HAP-1 (cell line): ENCODE data around the gene EIF3J.

ENCODE experiments used
- DNase-seq, 2 experiments: peaks; one replicate each; pipeline ENCODE4 v3.0.0-alpha.2; 2016 to 2020; ENCODE audit warnings: low spot score in 2 of 2
- H3K27me3 ChIP-seq: fragments of 250-450 bp; sonication (Bioruptor Pico); 2 replicates; pipeline ENCODE4 v1.5.1; 2020; ENCODE audit warnings: low read depth, mild to moderate bottlenecking, moderate library complexity
- H3K36me3 ChIP-seq: fragments of 250-450 bp; sonication (Bioruptor Pico); replicated peaks from 2 replicates; pipeline ENCODE4 v1.5.1; 2020; ENCODE audit warnings: mild to moderate bottlenecking
- H3K4me1 ChIP-seq: fragments of 250-450 bp; sonication (Bioruptor Pico); 2 replicates; pipeline ENCODE4 v1.5.1; 2020; ENCODE audit warnings: mild to moderate bottlenecking
- H3K4me3 ChIP-seq: fragments of 250-450 bp; sonication (Bioruptor Pico); 2 replicates; pipeline ENCODE4 v1.5.1; 2020; ENCODE audit warnings: mild to moderate bottlenecking, moderate library complexity
- H3K9me3 ChIP-seq: fragments of 250-450 bp; sonication (Bioruptor Pico); 2 replicates; pipeline ENCODE4 v1.5.1; 2020; ENCODE audit warnings: mild to moderate bottlenecking, moderate library complexity
- in situ Hi-C: fragments of 300-500 bp; cut with MboI; formaldehyde crosslinking; loops from 3 replicates; pipeline ENCODE4 v1.14.3; 2020; ENCODE audit warnings: low sequenced_read_pairs, inconsistent platforms, mixed read lengths

Gene EIF3J, protein sequence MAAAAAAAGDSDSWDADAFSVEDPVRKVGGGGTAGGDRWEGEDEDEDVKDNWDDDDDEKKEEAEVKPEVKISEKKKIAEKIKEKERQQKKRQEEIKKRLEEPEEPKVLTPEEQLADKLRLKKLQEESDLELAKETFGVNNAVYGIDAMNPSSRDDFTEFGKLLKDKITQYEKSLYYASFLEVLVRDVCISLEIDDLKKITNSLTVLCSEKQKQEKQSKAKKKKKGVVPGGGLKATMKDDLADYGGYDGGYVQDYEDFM

DNA sequence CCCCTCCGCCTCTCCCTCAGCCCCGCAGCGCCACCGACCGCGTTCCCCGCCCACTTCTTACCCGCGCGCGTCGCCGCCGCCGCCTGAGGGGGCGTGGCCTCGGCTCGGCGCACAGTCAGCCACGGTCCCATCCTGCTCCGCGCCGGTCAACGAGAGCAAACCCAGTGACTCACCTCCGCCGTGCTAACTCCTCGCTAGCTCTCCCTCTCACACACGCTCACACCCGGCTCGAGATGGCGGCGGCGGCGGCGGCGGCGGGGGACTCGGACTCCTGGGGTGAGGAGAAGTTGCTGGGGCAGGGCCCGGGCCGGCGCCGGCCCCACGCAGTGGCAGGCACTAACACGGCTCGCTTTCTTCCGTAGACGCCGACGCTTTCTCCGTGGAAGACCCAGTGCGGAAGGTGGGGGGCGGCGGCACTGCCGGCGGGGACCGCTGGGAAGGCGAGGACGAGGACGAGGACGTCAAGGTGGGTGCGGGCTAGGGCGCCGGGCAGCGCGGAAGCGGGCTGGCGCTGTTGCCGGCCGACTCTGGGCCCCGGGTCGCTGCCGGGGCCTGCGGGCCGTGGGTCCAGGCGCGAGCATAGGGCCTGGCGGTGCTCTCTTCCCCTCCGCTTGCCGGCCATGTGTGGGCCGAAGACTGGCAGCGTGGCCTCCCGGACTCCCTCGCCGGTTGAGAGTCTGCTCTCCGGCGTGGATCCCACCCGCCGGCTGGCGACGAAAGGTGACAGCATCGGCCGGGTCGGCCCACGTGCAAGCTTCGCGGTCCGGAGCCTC lies at the start of gene EIF3J:
TSS of gene EIF3J (plus strand) at position 186 of the 773 bp plus-strand sequence. CDS start at position 234, 48 bp downstream.
- peaks cover 12% of the 10 kb centered on the region for H3K4me1 ChIP-seq
- H3K27me3 ChIP-seq: no peaks in the 10 kb centered on the region
- peak; percentile 88 to 96 for DNase-seq
- in situ Hi-C loops: no loop called here
- H3K4me3 ChIP-seq: peak within 1 kb of the TSS; percentile 98
- no peaks in the 10 kb centered on the region for H3K9me3 ChIP-seq
- H3K36me3 ChIP-seq: peaks cover 26% of the 10 kb centered on the region

DNA sequence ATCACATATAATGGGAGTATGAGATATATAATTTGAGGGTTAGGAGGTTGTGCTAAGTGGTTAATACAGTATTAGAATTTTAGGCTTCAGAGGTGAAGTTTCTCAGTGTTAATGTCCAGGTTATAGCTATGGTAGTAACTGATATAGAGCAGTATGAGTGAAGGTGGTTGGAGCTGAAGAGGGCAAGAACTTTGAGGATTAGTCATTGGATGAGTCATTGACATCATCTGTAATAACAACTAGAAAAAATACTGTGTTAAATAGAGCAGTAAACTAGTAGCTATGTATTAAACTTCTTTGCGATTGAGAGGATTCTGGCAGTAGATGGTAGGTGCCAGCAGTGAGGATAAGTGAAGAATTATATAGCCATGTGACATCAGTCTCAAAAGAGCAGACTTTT lies 47.5 kb upstream of the EIF3J start:
- no peak for DNase-seq
- peaks cover 59% of the 10 kb centered on the region for H3K36me3 ChIP-seq
- no peaks in the 10 kb centered on the region for H3K27me3 ChIP-seq
- H3K9me3 ChIP-seq: no peaks in the 10 kb centered on the region
- no peaks in the 10 kb centered on the region for H3K4me1 ChIP-seq
- in situ Hi-C loops: no loop called here
- H3K4me3 ChIP-seq: no peak overlapping the region

DNA sequence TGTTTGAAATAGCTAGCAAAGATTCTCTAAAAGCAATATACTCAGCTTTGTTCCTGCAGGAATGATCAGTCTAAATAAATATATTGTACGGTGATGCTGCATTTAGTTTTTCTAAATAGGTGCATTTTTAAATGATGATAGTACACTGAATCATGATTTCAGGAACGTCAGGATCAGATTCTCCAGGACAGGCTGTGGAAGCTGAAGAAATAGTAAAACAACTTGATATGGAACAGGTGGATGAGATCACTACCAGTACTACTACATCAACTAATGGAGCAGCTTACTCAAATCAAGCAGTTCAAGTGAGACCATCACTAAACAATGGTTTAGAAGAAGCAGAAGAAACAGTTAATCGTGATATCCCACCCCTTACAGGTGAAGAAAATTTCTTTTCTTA lies 46.3 kb upstream of the EIF3J start:
- peaks cover 57% of the 10 kb centered on the region for H3K36me3 ChIP-seq
- no peaks in the 10 kb centered on the region for H3K4me1 ChIP-seq
- no peak overlapping the region for H3K4me3 ChIP-seq
- in situ Hi-C loops: no loop called here
- no peak for DNase-seq
- no peaks in the 10 kb centered on the region for H3K9me3 ChIP-seq
- no peaks in the 10 kb centered on the region for H3K27me3 ChIP-seq

DNA sequence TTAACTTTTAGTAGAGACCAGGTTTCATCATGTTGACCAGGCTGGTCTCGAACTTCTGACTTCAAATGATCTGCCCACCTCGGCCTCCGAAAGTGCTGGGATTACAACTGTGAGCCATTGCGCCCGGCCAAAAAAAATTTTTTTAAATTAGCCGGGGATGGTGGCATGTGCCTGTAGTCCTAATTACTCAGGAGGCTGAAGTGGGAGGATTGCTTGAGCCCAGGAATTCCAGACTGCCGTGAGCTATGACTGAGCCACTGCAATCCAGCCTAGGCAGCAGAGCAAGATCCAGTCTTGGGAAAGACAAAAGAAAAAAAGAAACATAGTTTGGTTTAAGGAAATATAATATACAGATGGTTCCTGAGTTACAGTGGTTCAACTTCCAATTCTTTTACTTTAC lies 44.9 kb upstream of the EIF3J start:
- Histone ChIP-seq H3K36me3 (peaks cover 58% of the 10 kb centered on the region), H3K4me3 (no peak overlapping the region), H3K9me3 (no peaks in the 10 kb centered on the region), H3K4me1 (no peaks in the 10 kb centered on the region), H3K27me3 (no peaks in the 10 kb centered on the region)
- in situ Hi-C loops: no loop called here
- no peak for DNase-seq

DNA sequence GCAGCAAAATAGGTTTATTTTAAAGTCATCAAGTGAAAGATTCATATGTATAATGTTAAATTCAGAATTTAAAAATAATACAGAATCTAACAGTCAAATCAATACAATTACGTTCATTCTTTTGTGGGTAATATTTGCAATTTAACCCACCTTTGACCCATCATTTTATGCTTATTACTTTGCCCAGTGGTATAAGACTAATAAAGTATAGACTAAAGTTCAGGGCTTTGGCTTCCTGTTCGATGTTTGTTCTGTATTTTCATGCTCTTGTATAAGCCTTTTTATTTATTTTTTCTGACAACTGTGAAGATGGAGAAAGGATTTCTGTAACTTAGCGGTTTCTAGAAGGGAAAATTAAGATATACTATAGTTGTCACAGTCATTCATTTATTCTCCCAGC lies 44.3 kb upstream of the EIF3J start:
- no peaks in the 10 kb centered on the region for H3K4me1 ChIP-seq
- no peaks in the 10 kb centered on the region for H3K9me3 ChIP-seq
- no peak overlapping the region for H3K4me3 ChIP-seq
- no peak for DNase-seq
- peaks cover 56% of the 10 kb centered on the region for H3K36me3 ChIP-seq
- H3K27me3 ChIP-seq: no peaks in the 10 kb centered on the region
- in situ Hi-C loops: no loop called here

DNA sequence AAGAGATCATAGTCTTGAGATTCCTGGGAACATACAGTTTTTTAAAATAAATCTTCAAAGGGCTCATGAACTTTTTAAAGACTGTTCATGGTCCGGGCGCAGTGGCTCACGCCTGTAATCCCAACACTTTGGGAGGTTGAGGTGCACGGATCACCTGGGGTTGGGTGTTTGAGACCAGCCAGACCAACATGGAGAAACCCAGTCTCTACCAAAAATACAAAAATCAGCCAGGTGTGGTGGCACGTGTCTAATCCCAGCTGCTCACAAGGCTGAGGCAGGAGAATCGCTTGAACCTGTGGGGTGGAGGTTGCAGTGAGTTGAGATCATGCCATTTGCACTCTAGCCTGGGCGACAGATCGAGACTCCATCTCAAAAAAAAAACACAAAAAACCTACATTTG lies 41.4 kb upstream of the EIF3J start:
- H3K36me3 ChIP-seq: peaks cover 57% of the 10 kb centered on the region

DNA sequence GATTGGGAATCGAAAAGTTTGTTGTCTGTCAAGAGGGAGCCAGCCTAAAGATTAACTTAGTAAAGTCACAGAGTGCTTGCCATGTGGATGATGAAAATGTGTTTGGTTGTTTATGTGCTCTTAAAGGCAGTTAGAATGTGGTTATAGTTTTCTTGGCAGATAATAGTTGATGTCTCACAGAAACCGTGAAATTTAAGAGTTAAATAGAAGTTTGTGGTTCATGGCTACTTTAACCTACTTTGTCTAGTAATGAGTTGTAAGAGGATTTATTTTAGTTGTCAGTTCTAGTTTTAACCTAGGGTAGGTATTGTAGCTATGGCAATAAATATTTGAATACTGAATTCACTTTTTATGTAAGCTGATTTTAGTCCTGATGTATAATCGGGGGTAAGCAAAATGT lies 36.4 kb upstream of the EIF3J start:
- Histone ChIP-seq H3K36me3 (peaks cover 56% of the 10 kb centered on the region), H3K9me3 (no peaks in the 10 kb centered on the region), H3K27me3 (no peaks in the 10 kb centered on the region), H3K4me3 (no peak overlapping the region), H3K4me1 (no peaks in the 10 kb centered on the region)
- DNase-seq: no peak
- in situ Hi-C loops: no loop called here

More for the DNA sequence above, 41.4 kb upstream of the EIF3J start:
- Histone ChIP-seq H3K4me1 (no peaks in the 10 kb centered on the region), H3K4me3 (no peak overlapping the region), H3K9me3 (no peaks in the 10 kb centered on the region), H3K27me3 (no peaks in the 10 kb centered on the region)
- in situ Hi-C loops: no loop called here
- no peak for DNase-seq

DNA sequence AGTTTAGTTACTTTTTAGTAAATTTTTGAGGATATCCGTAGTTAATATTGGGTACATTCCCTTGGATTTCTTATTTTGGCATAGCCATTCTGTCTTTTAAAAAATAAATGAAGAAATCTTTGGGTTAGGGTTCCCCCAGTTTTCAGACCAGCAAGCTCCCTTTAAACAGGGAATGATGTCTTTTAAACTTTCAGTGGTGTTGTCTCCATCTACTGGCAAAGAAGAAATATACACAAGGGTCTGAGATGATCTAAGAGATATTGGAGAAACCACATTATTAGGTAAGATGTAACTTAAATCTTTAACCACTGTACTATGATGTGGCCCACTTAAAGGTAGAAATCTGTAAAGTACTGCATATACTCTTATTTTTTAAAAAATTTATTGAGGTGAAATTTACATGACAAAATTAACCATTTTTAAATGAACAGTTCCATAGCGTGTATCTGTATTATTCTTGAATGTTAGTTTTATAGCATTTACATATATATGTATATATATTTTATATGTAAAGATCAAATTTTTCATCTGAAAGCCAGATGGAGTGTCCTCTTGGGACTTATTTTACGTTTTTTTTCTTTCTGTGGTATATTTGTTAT lies 35.1 kb upstream of the EIF3J start:
- DNase-seq: peak in 1 of 2 experiments; percentile 61
- H3K36me3 ChIP-seq: peaks cover 48% of the 10 kb centered on the region
- in situ Hi-C loops: no loop called here

DNA sequence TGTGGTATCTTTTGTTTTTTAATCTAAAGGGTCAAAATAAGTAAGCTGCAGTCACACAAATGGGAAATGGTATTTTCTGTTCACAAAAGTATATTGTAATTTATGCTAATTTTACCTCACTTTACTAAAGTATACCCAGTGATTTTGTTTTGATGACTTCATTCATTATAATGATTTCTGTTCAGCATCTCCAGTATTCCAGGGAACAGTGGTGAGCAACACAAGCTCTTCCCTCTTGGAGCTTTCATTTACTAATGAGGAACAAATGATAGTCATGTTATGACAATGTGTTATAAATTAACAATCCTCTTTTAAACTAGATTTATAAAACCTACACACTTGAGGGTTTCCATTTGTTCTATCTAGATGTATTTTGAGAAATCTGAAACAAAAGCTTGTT lies 20.5 kb upstream of the EIF3J start:
- Histone ChIP-seq H3K9me3 (no peaks in the 10 kb centered on the region), H3K4me1 (no peaks in the 10 kb centered on the region), H3K27me3 (no peaks in the 10 kb centered on the region), H3K36me3 (peaks cover 11% of the 10 kb centered on the region), H3K4me3 (no peak overlapping the region)
- no peak for DNase-seq
- in situ Hi-C loops: no loop called here

More for the DNA sequence above, 35.1 kb upstream of the EIF3J start:
- H3K9me3 ChIP-seq: no peaks in the 10 kb centered on the region
- H3K4me1 ChIP-seq: no peaks in the 10 kb centered on the region
- H3K4me3 ChIP-seq: no peak overlapping the region
- no peaks in the 10 kb centered on the region for H3K27me3 ChIP-seq

DNA sequence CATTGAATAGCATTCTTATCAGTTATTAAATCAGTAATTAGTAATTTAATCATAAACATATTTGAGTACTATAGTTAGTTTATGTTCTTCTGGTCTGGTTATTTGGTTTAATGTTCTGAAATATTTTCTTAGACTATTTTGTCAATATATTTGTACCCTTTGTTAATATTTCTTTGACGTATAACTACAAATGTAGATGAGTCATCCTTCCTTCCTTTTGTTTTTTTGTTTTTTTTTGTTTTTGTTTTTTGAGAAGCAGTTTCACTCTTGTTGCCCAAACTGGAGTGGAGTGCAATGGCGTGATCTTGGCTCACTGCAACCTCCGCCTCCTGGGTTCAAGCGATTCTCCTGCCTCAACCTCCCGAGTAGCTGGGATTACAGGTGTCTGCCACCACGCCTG lies 17.4 kb upstream of the EIF3J start:
- in situ Hi-C loops: no loop called here
- Histone ChIP-seq H3K4me1 (no peaks in the 10 kb centered on the region), H3K4me3 (no peak overlapping the region), H3K9me3 (no peaks in the 10 kb centered on the region), H3K36me3 (peaks cover 21% of the 10 kb centered on the region), H3K27me3 (no peaks in the 10 kb centered on the region)
- DNase-seq: no peak

DNA sequence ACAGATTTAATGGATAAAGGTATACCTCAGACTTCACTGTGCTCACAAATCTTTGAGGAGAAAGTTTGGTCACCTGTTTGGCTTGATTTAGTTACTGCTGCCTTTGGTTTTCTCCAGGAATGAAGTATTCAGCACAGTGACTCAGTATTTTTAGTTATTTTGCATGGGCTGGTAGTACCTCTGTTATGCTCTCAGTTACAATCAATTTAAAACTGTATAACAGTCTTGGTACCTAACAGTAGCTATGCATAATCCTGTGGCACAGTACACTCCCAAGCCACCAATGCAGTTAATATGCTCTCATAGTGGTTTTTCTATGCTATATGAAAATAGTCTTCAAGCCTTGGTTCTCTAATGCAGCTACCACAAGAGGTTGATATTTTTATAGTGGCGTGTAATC lies 11.9 kb upstream of the EIF3J start:
- in situ Hi-C loops: no loop called here
- no peak for DNase-seq
- Histone ChIP-seq H3K9me3 (no peaks in the 10 kb centered on the region), H3K27me3 (no peaks in the 10 kb centered on the region), H3K4me3 (no peak overlapping the region), H3K36me3 (peaks cover 25% of the 10 kb centered on the region), H3K4me1 (no peaks in the 10 kb centered on the region)

DNA sequence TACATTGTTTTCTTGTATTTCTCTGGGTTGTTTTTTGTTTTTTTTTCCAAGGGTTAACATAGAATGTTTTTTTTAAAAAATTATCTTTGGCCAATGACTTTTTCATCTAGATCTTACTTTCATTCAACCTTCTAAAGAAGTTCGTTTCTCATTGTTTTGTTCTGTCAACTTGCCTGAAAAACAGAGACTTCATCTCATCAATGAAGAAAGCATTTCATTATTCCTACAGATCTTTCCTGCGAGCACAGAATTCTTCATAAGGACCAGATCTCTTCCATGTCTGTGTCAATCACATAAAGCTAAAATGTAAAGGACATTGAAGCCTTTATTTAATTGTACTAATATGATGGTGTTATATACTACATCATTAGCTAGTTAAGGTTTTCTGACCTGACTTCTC lies 9.7 kb upstream of the EIF3J start:
- DNase-seq: no peak
- no peak overlapping the region for H3K4me3 ChIP-seq
- no peaks in the 10 kb centered on the region for H3K4me1 ChIP-seq
- no peaks in the 10 kb centered on the region for H3K9me3 ChIP-seq
- no peaks in the 10 kb centered on the region for H3K27me3 ChIP-seq
- H3K36me3 ChIP-seq: peaks cover 18% of the 10 kb centered on the region
- in situ Hi-C loops: no loop called here

DNA sequence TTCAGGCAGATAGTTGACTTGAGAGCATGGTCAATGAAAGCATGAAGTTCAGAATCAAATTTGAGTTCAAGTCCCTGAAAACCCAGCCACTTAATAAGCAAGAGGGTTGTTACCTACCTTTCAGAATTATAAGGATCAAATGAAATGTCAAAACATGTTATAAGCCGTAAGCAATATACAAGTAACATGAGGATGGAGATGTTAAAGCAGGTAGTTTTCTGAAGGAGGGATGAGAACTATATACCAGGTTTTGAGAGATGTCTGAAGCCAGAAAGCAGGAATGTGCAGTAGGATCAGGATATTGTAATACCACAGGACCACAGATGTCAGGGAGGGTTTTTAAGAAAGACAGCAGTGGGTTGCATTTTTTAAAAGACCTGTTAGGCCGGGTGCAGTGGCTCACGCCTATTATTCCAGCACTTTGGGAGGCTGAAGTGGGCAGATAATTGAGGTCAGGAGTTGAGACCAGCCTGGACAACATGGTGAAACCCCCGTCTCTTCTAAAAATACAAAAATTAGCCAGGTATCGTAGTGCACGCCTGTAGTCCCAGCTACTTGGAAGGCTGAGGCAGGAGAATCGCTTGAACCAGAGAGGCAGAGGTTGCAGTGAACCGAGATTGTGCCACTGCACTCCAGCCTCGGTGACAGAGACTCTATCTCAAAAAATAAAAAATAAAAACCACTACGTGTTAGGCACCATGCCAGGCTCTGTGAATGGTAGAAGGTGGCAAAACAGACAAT lies 6.9 kb upstream of the EIF3J start:
- peaks cover 3% of the 10 kb centered on the region; the same call in 1 of the 2 replicates for H3K36me3 ChIP-seq
- in situ Hi-C loops: no loop called here
- no peak for DNase-seq
- H3K27me3 ChIP-seq: no peaks in the 10 kb centered on the region
- H3K9me3 ChIP-seq: no peaks in the 10 kb centered on the region
- H3K4me3 ChIP-seq: no peak overlapping the region
- no peaks in the 10 kb centered on the region for H3K4me1 ChIP-seq
